Fibroblast of the aortic adventitia (primary cell): ENCODE measurements around the gene ERFE. TPM values are rescaled to one million over a fixed set of nuclear protein-coding genes. Genes with fewer than 3 reads are reported as not detected.

Experiments
- DNase-seq: peaks from one replicate; pipeline ENCODE4 v3.0.0-alpha.2; 2010; ENCODE audit warnings: low read depth
- H3K4me3 ChIP-seq: 2 replicates; pipeline ENCODE4 v1.5.1; 2011; ENCODE audit warnings: low read depth, mild to moderate bottlenecking, control low read depth, low read length, moderate library complexity
- CTCF ChIP-seq: IDR thresholded peaks from 2 replicates; pipeline ENCODE4 v1.5.1; 2011; ENCODE audit warnings: mild to moderate bottlenecking, low read length, control low read depth, inconsistent platforms; ENCODE audit not compliant: insufficient read depth
- total RNA-seq: library from RNA; depleted of rRNA; stranded (reverse); fragments of >200 nt; gene quantifications from 2 replicates; pipeline ENCODE4 v1.2.3, GENCODE V29; 2012; ENCODE audit warnings: low replicate concordance

ERFE gene
- total RNA-seq, 1 donor = 2.8 TPM

GRCh38 chr2:238140721-238141540 is 17.8 kb upstream of the ERFE start:
- no peak for DNase-seq
- H3K4me3 ChIP-seq = no peak overlapping the region
- TF ChIP-seq CTCF = no peak

GRCh38 chr2:238141541-238142318 is 17.0 kb upstream of the ERFE start:
- no peak for TF ChIP-seq CTCF
- no peak for DNase-seq
- H3K4me3 ChIP-seq = no peak overlapping the region

- no peak for TF ChIP-seq CTCF
- DNase-seq = no peak
- H3K4me3 ChIP-seq = no peak overlapping the region
These were observed 16.2 kb upstream of the ERFE start for GRCh38 chr2:238142382-238143205.

DNA sequence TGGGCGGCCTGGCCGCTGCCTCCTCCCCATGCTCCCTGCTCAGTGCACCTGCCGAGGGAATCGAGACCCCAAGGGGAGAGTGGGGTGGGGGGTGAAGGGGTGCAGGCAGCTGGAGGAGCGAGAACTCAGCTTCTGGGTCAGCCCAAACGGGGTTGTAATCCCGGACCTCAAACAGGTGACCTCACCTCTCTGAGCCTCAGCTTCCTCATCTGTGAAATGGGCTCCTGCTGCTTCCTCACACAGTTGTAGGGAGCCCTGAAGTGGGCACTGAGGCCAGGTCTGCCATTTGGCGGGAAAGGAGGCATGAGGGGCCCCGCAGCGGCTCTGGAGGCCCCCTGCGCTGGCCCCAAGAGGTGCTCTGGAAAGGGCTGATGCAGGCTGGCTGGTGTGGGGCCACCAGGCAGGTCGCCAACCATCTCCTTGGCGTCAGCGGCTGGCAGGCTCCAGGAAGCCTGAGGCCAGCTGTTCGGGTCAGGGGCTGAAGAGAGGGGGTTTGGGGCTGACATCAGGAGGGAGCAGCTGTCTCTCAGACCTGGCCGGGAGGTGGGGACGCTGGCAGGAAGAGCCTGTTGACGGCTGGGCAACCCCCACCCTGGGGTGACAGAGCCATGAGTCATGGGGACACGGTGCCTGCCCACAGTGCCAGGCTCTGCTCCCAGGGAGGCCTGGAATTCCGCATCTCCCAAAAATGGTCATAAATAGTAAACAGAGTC is 15.4 kb upstream of the ERFE start:
- DNase-seq = no peak
- H3K4me3 ChIP-seq = no peak overlapping the region

GRCh38 chr2:238144262-238144661 is 14.5 kb upstream of the ERFE start:
- DNase-seq = no peak
- no peak for TF ChIP-seq CTCF
- no peak overlapping the region for H3K4me3 ChIP-seq

More for the DNA sequence above, 15.4 kb upstream of the ERFE start:
- TF ChIP-seq CTCF = no peak

- DNase-seq = no peak
- no peak overlapping the region for H3K4me3 ChIP-seq
- TF ChIP-seq CTCF = no peak
These were observed 13.7 kb upstream of the ERFE start for GRCh38 chr2:238145046-238145445.
